GM19455 (cell line): ENCODE measurements around the gene BICD1.

Experiments used
- ATAC-seq: cut with Tn5 transposase; IDR thresholded peaks from one replicate; pipeline ENCODE4 v1.9.1; 2021; ENCODE audit not compliant: unreplicated experiment

BICD1 gene

DNA sequence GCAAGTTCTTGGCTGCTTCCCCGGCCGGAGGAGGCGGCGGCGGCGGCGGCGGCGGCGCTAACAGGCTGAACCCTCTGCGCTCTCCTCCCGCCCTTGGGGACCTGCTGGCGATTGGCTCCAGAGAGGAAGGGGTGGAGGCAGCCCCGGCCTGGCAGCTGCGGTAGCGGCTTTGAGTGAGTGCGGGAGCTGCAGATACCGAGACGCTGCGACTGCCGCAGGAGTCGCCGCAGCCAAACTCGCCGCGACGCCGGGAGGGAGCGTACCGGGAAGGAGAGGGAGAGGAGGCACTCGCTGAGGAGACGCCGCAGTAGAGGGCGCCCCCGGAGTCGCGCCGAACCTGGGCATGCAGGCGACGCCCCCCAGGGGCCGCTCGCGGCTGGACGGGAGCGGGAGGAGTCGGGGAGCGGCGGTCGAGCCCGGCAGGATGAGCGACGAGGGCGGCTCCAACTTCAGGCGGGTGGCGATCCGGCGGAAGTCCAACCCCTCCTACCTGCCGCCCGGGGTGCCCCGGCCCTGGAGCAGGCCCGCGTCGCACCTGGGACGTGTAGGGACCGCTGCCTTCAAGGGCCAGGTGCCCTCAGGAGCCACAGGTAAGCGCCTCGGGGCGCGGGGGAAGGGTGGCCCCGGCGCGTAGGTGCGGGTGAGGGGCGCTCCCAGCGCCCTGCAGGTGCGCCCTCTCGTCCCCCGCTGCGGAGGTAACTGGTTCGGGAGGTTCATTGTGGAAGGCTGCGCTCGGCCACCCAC lies 292.9 kb downstream of the BICD1 start, which contains the start of gene FGD4:
FGD4 (plus strand) TSS at position 189 of the 744 bp plus-strand sequence.
- ATAC-seq: peak; percentile 80

DNA sequence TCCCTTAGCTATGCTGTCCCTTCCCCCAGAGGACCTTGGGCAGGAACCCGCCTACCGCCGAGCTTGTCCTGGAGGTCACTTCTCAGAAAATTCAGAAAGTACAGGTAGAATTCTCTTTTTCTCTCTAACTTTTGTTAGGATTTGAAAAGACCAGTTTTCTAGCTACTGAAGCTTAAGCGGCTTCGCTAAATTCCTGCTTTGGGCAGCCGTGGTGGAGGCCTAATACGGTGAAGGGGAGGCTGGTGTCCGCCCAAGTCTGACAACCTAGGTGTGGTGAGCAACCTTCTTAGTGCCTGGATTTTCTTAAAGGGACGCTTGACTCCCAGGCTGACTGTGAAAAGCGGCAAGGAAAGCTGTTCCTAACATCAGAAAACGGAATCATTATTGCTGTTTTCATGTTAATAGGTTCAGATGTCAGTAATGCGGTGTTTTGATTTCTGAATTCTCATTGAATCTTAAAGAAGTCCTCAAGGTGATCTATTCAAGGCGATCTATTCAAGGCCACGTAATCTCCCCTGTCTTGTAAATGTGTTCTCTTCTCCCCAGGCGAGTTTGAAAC lies 293.5 kb downstream of the BICD1 start:
- no peak for ATAC-seq

DNA sequence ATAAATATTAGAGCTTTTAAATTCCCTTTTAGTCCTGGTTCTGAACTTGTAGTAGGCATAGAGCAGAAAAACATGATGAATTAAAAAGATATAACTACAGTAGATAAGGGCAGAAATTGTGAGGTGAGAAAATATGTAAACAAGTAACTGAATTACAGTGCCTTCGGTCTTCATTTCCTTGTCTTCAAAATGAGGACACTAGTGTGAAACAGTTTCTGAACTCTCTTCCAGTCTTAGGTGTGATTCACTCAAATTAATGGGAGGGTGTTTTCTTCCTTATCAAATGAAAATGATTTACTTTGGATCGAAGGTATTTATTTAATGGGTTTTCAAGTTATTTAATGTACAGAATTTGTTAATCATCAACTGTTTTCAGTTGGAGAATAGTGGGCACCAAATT lies 294.2 kb downstream of the BICD1 start:
- ATAC-seq: no peak

DNA sequence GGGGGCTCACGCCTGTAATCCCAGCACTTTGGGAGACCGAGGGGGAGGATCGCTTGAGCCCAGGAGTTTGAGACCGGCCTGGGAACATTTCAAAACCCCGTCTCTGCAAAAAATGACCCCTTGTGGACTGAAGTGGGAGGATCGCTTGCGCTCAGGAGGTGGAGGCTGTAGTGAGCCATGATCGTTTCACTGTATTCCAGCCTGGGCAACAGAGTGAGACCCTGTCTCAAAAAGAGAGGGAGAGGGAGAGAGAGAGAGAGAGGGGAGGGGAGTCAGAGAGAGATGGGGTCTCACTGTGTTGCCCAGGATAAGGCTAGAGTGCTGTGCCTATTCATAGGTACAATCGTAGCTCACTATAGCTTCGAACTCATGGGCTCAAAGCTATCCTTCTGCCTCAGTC lies 295.5 kb downstream of the BICD1 start:
- no peak for ATAC-seq

DNA sequence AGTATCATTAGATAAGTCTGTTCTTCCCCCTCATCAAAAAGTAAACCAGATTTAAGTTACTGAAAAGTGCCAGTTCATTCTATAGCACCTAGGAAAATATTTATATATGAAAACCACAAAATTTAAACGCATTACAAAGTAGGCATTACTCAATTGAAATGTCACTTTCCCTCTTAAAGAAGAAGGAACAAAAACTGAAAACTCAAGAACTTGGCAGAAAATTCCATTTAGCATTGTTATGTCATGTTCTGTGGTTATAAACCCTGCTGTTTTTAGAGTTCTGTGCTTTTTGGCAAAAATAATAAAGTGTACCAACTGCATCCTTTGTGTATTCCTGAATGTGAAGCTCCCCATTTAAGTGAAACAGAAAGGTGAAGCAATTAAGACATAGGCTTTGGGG lies 296.3 kb downstream of the BICD1 start:
- no peak for ATAC-seq

DNA sequence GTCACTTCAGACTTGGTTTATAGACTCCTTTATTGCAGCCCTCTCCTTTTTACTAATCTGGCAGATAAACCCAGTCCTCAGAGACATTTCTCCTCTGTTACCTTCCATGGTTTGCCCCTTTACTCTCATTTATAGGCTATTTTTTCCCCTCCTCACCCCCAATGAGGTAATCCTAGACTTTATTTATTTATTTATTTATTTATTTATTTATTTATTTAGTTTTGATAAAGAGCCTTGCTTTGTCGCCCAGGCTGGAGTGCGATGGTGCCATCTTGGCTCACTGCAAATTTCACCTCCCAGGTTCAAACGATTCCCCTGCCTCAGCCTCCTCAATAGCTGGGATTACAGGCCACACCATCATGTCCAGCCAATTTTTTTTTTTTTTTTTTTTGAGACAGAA lies 301.1 kb downstream of the BICD1 start:
- no peak for ATAC-seq

DNA sequence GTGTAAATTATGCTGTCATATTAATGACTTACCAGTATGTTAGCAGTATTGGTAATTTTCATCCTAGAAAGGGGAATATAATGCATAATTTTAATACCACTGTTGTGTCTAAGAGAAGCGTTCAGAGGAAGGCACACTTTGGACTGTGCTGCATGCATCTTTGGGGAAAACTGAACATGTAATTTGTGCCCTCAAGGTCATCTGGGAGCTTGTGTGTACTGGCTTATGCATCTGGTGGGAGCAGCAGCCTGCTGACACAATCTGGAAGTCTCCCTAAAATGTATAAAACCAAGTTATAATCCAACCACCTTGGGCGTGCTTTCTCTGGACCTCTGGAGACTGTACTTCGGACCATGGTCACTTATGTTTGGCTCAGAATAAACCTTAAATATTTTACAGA lies 306.8 kb downstream of the BICD1 start:
- ATAC-seq: no peak

DNA sequence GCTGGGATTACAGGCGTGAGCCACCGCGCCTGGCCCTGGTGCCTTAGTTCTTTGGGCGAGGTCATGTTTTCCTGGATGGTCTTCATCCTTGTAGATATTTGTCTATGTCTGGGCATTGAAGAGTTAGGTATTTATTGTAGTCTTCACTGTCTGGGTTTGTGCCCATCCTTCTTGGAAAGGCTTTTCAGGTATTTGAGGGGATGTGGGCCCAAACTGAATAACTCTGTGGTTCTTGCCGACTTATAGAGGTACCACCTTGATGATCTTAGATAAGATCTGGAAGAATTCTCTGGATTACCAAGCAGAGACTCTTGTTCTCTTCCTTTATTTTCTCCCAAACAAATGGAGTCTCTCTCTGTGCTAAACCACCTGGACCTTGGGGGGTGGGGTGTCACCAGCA lies 311.6 kb downstream of the BICD1 start:
- no peak for ATAC-seq

DNA sequence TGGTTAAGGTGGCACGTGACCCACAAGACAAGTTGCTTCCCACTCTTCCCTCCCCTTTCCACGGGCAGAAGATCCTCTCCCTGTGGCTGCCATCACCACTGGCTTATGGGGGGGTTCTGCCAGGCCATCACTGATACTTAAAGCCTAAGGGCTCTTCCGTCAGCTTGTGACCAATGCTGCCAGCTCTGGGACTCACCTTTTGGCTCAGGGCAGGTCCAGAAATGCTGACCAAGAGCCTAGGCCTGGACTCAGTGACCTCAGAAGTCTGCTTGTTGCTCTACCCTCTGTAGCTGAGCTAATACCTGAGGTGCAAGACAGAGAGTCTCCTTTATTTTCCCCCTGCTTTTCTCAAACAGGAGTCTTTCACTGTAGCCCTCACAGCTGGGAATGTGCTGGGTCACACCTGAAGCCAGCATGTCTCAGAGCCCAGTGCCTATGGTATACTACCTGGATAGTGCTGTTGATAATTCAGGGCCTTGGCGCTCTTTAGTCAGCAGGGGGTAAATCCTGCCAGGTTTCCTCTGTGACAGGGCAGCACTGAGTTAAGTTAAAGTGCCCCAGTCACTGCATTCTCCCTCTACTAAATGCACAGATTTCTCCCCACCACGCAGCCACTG lies 312.4 kb downstream of the BICD1 start:
- no peak for ATAC-seq

DNA sequence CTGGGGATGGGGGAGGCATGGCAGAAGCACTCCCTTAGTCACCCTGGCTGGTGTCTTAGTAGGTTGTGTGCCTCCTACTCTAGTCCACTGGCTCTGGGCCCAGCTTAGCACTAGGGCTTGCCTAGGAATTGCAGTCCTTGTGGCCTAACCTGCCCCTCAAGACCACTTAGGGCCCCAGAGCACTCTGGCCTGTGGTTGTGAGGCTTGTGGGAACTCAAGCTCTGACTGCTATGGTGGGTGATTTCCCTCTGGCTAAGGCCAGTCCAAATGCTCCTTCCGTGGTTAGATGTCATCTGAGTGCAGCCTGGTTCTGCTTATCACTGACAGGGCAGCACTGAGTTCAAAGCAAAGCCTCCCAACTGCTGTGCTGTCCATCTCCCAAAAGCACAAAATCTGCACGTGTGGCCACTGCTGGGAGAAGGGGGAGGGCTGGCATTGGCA lies 312.9 kb downstream of the BICD1 start:
- ATAC-seq: no peak

DNA sequence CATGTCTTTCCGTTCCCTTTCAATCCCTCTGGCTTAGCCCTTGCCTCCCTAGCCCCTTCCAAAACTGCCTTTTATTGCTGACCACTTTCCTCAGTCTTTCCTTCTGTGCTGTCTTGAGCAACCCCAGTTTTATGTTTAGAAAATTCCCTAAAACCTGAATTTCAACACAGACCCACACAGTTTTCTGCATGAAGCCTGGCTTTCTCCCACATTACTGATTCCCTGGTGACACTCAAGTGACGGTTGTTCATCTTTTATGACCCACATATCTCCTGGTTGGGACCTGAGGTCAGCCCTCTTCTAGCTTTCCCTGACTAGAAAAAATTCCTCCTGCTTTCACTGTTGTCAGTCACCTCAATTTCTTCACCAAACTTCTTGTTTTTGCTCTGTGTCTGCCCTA lies 313.7 kb downstream of the BICD1 start:
- ATAC-seq: no peak

DNA sequence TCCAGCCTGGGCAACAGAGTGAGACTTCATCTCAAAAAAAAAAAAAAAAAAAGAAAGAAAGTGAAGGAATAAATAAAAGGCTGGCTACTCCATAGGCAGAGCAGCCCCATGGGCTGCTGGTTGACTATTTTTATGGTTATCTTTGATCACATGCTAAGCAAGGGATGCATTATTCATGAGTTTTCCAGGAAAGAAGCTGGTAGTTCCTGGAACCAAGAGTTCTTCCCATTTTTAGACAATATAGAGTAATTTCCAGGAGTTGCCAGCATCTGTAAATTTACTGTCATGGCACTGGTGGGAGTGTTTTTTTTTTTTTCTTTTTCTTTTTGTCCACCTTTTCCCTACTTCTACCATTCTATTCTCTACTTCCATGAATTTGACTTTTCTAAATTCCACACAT lies 316.9 kb downstream of the BICD1 start:
- no peak for ATAC-seq

DNA sequence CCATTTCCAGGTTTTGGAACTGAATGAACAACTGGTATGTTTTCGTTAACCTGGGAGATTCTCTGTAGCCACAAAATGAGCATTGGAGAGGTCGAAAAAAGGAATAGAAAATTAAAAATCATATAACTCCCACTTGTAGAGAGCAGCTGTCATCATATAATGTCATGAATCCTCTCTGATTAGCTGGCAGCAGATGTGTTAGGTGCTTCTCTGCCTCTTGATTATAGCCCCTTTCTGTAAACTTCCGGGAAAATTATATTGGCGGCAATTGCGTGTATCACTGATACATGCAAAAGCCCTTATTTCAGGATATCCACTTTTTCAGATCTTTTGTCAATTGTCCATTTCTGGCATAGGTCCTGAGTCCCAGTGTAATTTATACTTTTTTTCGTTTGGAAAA lies 324.4 kb downstream of the BICD1 start:
- no peak for ATAC-seq
